HepG2 (cell line): ENCODE data around the gene WDR87. TPM values are rescaled to one million over a fixed set of nuclear protein-coding genes. Genes with fewer than 3 reads are reported as not detected.

Experiments used
- ATAC-seq: fragments of 200-7000 bp; cut with Tn5 transposase; 3 replicates; pipeline ENCODE4 v1.9.1; 2020; ENCODE audit warnings: mild to moderate bottlenecking, moderate library complexity
- Bru-seq: library from RNA; stranded (reverse); fragments of 400-500 nt; gene quantifications from one replicate; lab custom pipeline; 2021; lab: Mats Ljungman, UMichigan
- BruChase-seq, 2 experiments: library from RNA; stranded (reverse); fragments of 400-500 nt; gene quantifications; one replicate each; lab custom pipeline; 2021; lab: Mats Ljungman, UMichigan
- BruUV-seq: library from RNA; stranded (reverse); fragments of 400-500 nt; replicated peaks from 2 replicates; lab custom pipeline; 2021; lab: Mats Ljungman, UMichigan
- CTCF ChIA-PET: fragments of 300-600 bp; formaldehyde crosslinking; extraction: SDS; loops from one replicate; lab custom pipeline; 2021; ENCODE audit warnings: low total read pairs, inconsistent platforms, low intra/inter-chr PET ratio; lab: Yijun Ruan, JAX
- POLR2A ChIA-PET: fragments of 350-600 bp; sonication (Branson Sonifier 250); formaldehyde crosslinking; loops from one replicate; lab custom pipeline; 2020; ENCODE audit warnings: antibody characterized with exemption, inconsistent platforms; lab: Yijun Ruan, JAX
- DNase-seq: peaks from one replicate; pipeline ENCODE4 v3.0.0-alpha.2; 2015; ENCODE audit warnings: low spot score
- FAIRE-seq: peaks from 3 replicates; lab custom pipeline; 2011; peaks lifted over from hg19 to GRCh38; lab: Jason Lieb, UNC
- H2AFZ ChIP-seq: one replicate; pipeline ENCODE4 v1.6.1; 2011; ENCODE audit warnings: low read length, inconsistent platforms
- H3K27ac ChIP-seq: fragments of 300-600 bp; 3 replicates; pipeline ENCODE4 v1.8.0; 2011; ENCODE audit warnings: mixed run types, mild to moderate bottlenecking, mixed read lengths, low read length, inconsistent platforms; ENCODE audit not compliant: insufficient read depth; ENCODE audit errors: extremely low read length
- H3K27me3 ChIP-seq, 2 experiments: fragments of 200-600 bp in 1 of 2; 2 replicates in 1 of 2; 3 replicates in 1 of 2; pipeline versions ENCODE4 v1.6.0 to v1.8.0; 2011; ENCODE audit warnings: low read length in 2 of 2, mild to moderate bottlenecking in 2 of 2, moderate library complexity in 2 of 2, inconsistent platforms in 1 of 2; ENCODE audit not compliant: insufficient read depth in 2 of 2, control insufficient read depth in 1 of 2
- H3K36me3 ChIP-seq, 2 experiments: fragments of 200-600 bp in 1 of 2; replicated peaks in 1 of 2; 2 replicates in 1 of 2; 3 replicates in 1 of 2; pipeline versions ENCODE4 v1.5.1 to v1.8.0; 2011; ENCODE audit warnings: low read length in 2 of 2, inconsistent platforms in 1 of 2; ENCODE audit not compliant: insufficient read depth in 2 of 2, control insufficient read depth in 1 of 2
- H3K4me1 ChIP-seq: 2 replicates; pipeline ENCODE4 v1.5.1; 2012; ENCODE audit warnings: low read length, inconsistent platforms; ENCODE audit not compliant: insufficient read depth
- H3K4me2 ChIP-seq: 2 replicates; pipeline ENCODE4 v1.6.0; 2011; ENCODE audit warnings: low read depth, low read length, inconsistent platforms
- H3K4me3 ChIP-seq, 3 experiments: fragments of 200-600 bp in 1 of 3; sonication (generic), shearing (Covaris generic) in 1 of 3; replicated peaks in 1 of 3; 2 replicates each; pipeline ENCODE4 v1.5.1; 2011 to 2016; ENCODE audit warnings: low read length in 3 of 3, inconsistent platforms in 2 of 3, low read depth in 2 of 3, mild to moderate bottlenecking in 2 of 3, control low read depth in 1 of 3, mixed read lengths in 1 of 3; ENCODE audit not compliant: insufficient read depth in 1 of 3
- H3K79me2 ChIP-seq: one replicate; pipeline ENCODE4 v1.6.1; 2011; ENCODE audit warnings: low read length, inconsistent platforms; ENCODE audit not compliant: insufficient read depth
- H3K9ac ChIP-seq: 2 replicates; pipeline ENCODE4 v1.6.0; 2011; ENCODE audit warnings: mild to moderate bottlenecking, low read depth, low read length, inconsistent platforms; ENCODE audit not compliant: insufficient read depth
- H3K9me3 ChIP-seq: 2 replicates; pipeline ENCODE4 v1.5.1; 2012; ENCODE audit warnings: mild to moderate bottlenecking, low read length
- H4K20me1 ChIP-seq: 2 replicates; pipeline ENCODE4 v1.6.0; 2011; ENCODE audit warnings: inconsistent platforms, mild to moderate bottlenecking, low read length, moderate library complexity; ENCODE audit not compliant: insufficient read depth
- ARNT2 ChIP-seq: sonication (generic); formaldehyde crosslinking; IDR thresholded peaks from 2 replicates; pipeline ENCODE4 v1.8.0; 2022; ENCODE audit warnings: mild to moderate bottlenecking, low read depth, missing genetic modification reagents, moderate library complexity
- HNRNPH1 ChIP-seq: fragments of 200-400 bp; formaldehyde crosslinking; optimal IDR thresholded peaks from 2 replicates; pipeline ENCODE3; 2017; ENCODE audit warnings: mild to moderate bottlenecking, low read depth, low read length
- MATR3 ChIP-seq: sonication (generic); formaldehyde crosslinking; IDR thresholded peaks from 2 replicates; pipeline ENCODE4 v1.4.0; 2020; ENCODE audit warnings: missing genetic modification reagents
- MLX ChIP-seq: IDR thresholded peaks from 2 replicates; pipeline ENCODE4 v1.6.1; 2016
- NR2F6 ChIP-seq, 2 experiments: IDR thresholded peaks; 2 replicates each; pipeline ENCODE4 v1.6.1; 2016; ENCODE audit warnings: antibody characterized with exemption in 1 of 2, mild to moderate bottlenecking in 1 of 2
- THRA ChIP-seq: sonication (generic); formaldehyde crosslinking; IDR thresholded peaks from 2 replicates; pipeline ENCODE4 v1.4.0; 2020; ENCODE audit warnings: missing genetic modification reagents, borderline replicate concordance
- ZBTB7B ChIP-seq: sonication (generic); formaldehyde crosslinking; IDR thresholded peaks from 2 replicates; pipeline ENCODE4 v1.4.0; 2020; ENCODE audit warnings: missing genetic modification reagents
- ZNF430 ChIP-seq: sonication (generic); formaldehyde crosslinking; IDR thresholded peaks from 2 replicates; pipeline ENCODE4 v1.9.0; 2021; ENCODE audit warnings: mild to moderate bottlenecking, missing genetic modification reagents
- ZNF724P ChIP-seq: sonication (generic); formaldehyde crosslinking; IDR thresholded peaks from 2 replicates; pipeline ENCODE4 v1.8.0; 2022; ENCODE audit warnings: missing genetic modification reagents, borderline replicate concordance
- ZNF768 ChIP-seq: sonication (generic); formaldehyde crosslinking; IDR thresholded peaks from 2 replicates; pipeline ENCODE4 v1.4.0; 2020; ENCODE audit warnings: missing genetic modification reagents
- WGBS: methylation state at CpG from one replicate; pipeline ENCODE4 v1.1.6; 2017; ENCODE audit warnings: low lambda C conversion rate; 5-methylcytosine and 5-hydroxymethylcytosine counted together
- in situ Hi-C: cut with HindIII; loops from 2 replicates; pipeline ENCODE4 v1.10.0; 2017; ENCODE audit warnings: low pct_unique_long_range_greater_than_20kb; ENCODE audit not compliant: extremely low pct_ligation_motif_present
- intact Hi-C: fragments of 100-400 bp; cut with micrococcal nuclease; formaldehyde crosslinking; loops from one replicate; pipeline ENCODE4 v1.10.0; 2022; ENCODE audit not compliant: unreplicated experiment
- long read RNA-seq, 2 experiments: library from RNA in 1 of 2; library from polyadenylated mRNA in 1 of 2; stranded (forward) in 1 of 2; unstranded in 1 of 2; transcript quantifications; one replicate each; pipeline ENCODE4 v2.0.0, GENCODE V29; 2019 to 2022
- polyA minus RNA-seq, 3 experiments: library from RNA; depleted of rRNA, polyadenylated mRNA; stranded (reverse); fragments of >200 nt; gene quantifications; 2 replicates each; pipeline ENCODE4 v1.2.3, GENCODE V29; 2011; ENCODE audit warnings: low replicate concordance in 1 of 3
- polyA plus RNA-seq, 8 experiments: library from polyadenylated mRNA; depleted of rRNA in 3 of 8; stranded (reverse) in 7 of 8; unstranded in 1 of 8; fragments of >200 nt; fragmentation: Illumina TruSeq in 4 of 8; extraction: Trizol in 4 of 8; gene quantifications; 2 replicates each; pipeline versions ENCODE4 v1.2.1 to v1.2.3, GENCODE V29; 2011 to 2016; ENCODE audit warnings: low read depth in 4 of 8, missing spikeins in 1 of 8, mixed read lengths in 1 of 8; ENCODE audit not compliant: insufficient read depth in 1 of 8
- total RNA-seq, 5 experiments: library from RNA; depleted of rRNA; stranded (reverse); fragments of >200 nt; fragmentation: Illumina TruSeq; extraction: Trizol; gene quantifications; 2 replicates each; pipeline ENCODE4 v1.2.3, GENCODE V29; 2016; ENCODE audit warnings: low read depth in 1 of 5

The WDR87 gene
- total RNA-seq (2016; rRNA removed; fragmentation: Illumina TruSeq; extraction: Trizol) (not detected in 2 replicates), polyA plus RNA-seq (2011; rRNA removed) (not detected in 2 replicates), polyA minus RNA-seq (2011; rRNA and poly(A)+ RNA removed; ENCODE audit: low replicate concordance) (not detected in 2 replicates), Bru-seq, nascent RNA (percentile 7 among the genes with signal in this experiment), BruChase-seq, experiment 1, labeled RNA remaining after a 6-hour chase (not detected), BruChase-seq, experiment 2, labeled RNA remaining after a 2-hour chase (percentile 5 among the genes with signal in this experiment)
- total RNA-seq (2016; cell fraction: cytosol; rRNA removed; fragmentation: Illumina TruSeq; extraction: Trizol; ENCODE audit: low read depth) = not detected in 2 replicates
- not detected in 2 replicates for total RNA-seq (2016; cell fraction: insoluble cytoplasmic fraction; rRNA removed; fragmentation: Illumina TruSeq; extraction: Trizol)
- total RNA-seq (2016; cell fraction: membrane; rRNA removed; fragmentation: Illumina TruSeq; extraction: Trizol) = not detected in 2 replicates
- total RNA-seq (2016; cell fraction: nucleus; rRNA removed; fragmentation: Illumina TruSeq; extraction: Trizol) = not detected in 2 replicates
- polyA plus RNA-seq (2011; cell fraction: cytosol; rRNA removed) = not detected in 2 replicates
- polyA plus RNA-seq (2011; cell fraction: nucleus; rRNA removed) = not detected in 2 replicates
- polyA plus RNA-seq (2012) = not detected in 2 replicates
- not detected in 2 replicates for polyA plus RNA-seq (2016; cell fraction: cytosol; fragmentation: Illumina TruSeq; extraction: Trizol; ENCODE audit: low read depth)
- not detected in 2 replicates for polyA plus RNA-seq (2016; cell fraction: insoluble cytoplasmic fraction; fragmentation: Illumina TruSeq; extraction: Trizol; ENCODE audit: low read depth)
- polyA plus RNA-seq (2016; cell fraction: membrane; fragmentation: Illumina TruSeq; extraction: Trizol; ENCODE audit: low read depth) = not detected in 2 replicates
- polyA plus RNA-seq (2016; cell fraction: nucleus; fragmentation: Illumina TruSeq; extraction: Trizol; ENCODE audit: insufficient read depth, low read depth) = not detected in 2 replicates
- not detected in 2 replicates for polyA minus RNA-seq (2011; cell fraction: cytosol; rRNA and poly(A)+ RNA removed)
- not detected in 2 replicates for polyA minus RNA-seq (2011; cell fraction: nucleus; rRNA and poly(A)+ RNA removed)
- long read RNA-seq, experiment 1 = 0 reads
- long read RNA-seq, experiment 2 = 0 reads

- WGBS = under 1% methylated on average over 42 of the region's 63 CpGs
- intact Hi-C loops = loop anchor here (2.0 kb wide), 3 partner anchors 27 to 81 kb away; no protein-coding TSS in a partner anchor
- TSS peak; percentile 55 for BruUV-seq
- TF ChIP-seq THRA (CRISPR knock-in tag) (peak; percentile 31; the same call in 1 of the 2 replicates), MATR3 (CRISPR knock-in tag) (no peak), ZNF724P (peak; percentile 64; the same call in 1 of the 2 replicates), ZNF430 (CRISPR knock-in tag) (peak; percentile 86), NR2F6 (IDR thresholded peaks at IDR 0.05) (0 out of 2 replicates have a peak, but pooled peaks have one; percentile 9), NR2F6 (CRISPR knock-in tag; IDR thresholded peaks at IDR 0.05) (no peak; the same call in 1 of the 2 replicates), MLX (CRISPR knock-in tag) (0 out of 2 replicates have a peak, but pooled peaks have one; percentile 25), ZNF768 (CRISPR knock-in tag) (peak; percentile 62; the same call in 1 of the 2 replicates), HNRNPH1 (peak; percentile 4), ARNT2 (peak; percentile 59; the same call in 1 of the 2 replicates), ZBTB7B (CRISPR knock-in tag) (peak; percentile 17; the same call in 1 of the 2 replicates)
Observed at GRCh38 chr19:37905946-37906868, at the start of gene WDR87. Gene WDR87, minus strand, starts transcription at chr19:37906594. Its CDS starts 8,355 bp downstream, at chr19:37898239.

More at GRCh38 chr19:37905946-37906868, at the start of gene WDR87:
- H2AFZ ChIP-seq = peak within 1 kb of the TSS; percentile 86
- DNase-seq = peak; percentile 51
- no peaks in the 10 kb centered on the region for H3K9me3 ChIP-seq
- peak within 1 kb of the TSS; percentile 85 to 91 (median 86) for H3K4me3 ChIP-seq
- no peaks in the 10 kb centered on the region for H3K36me3 ChIP-seq
- FAIRE-seq = no peak
- in situ Hi-C loops = no loop called here
- ATAC-seq = peak; percentile 62
- peaks cover 25% of the 10 kb centered on the region for H3K79me2 ChIP-seq
- no peaks in the 10 kb centered on the region for H4K20me1 ChIP-seq
- peak within 1 kb of the TSS; percentile 79 for H3K27ac ChIP-seq
- peak within 1 kb of the TSS; percentile 87 for H3K4me2 ChIP-seq
- ChIA-PET POLR2A (interaction anchor here (1.0 to 3.5 kb wide), 19 partner anchors 12 to 713 kb away, joined by 3 to 89 read pairs (median 4); partner anchors contain the start of genes EIF3K, FAM98C, PSMD8 and ZNF527), CTCF (no interaction called here)
- H3K9ac ChIP-seq = peak within 1 kb of the TSS; percentile 79
- no peaks in the 10 kb centered on the region for H3K27me3 ChIP-seq
- H3K4me1 ChIP-seq = peaks cover 33% of the 10 kb centered on the region
